Panc1 (cell line): Measurements from ENCODE around the gene PEG3.

Experiments used
- POLR2AphosphoS5 ChIP-seq: IDR thresholded peaks from 2 replicates; pipeline ENCODE4 v1.6.1; 2012; ENCODE audit warnings: mild to moderate bottlenecking, low read depth, low read length, moderate library complexity
- TF ChIP-seq, protein P1 (sequence below): fragments of 450-650 bp; IDR thresholded peaks from 2 replicates; pipeline ENCODE4 v1.5.1; 2017; ENCODE audit warnings: mild to moderate bottlenecking

DNA sequence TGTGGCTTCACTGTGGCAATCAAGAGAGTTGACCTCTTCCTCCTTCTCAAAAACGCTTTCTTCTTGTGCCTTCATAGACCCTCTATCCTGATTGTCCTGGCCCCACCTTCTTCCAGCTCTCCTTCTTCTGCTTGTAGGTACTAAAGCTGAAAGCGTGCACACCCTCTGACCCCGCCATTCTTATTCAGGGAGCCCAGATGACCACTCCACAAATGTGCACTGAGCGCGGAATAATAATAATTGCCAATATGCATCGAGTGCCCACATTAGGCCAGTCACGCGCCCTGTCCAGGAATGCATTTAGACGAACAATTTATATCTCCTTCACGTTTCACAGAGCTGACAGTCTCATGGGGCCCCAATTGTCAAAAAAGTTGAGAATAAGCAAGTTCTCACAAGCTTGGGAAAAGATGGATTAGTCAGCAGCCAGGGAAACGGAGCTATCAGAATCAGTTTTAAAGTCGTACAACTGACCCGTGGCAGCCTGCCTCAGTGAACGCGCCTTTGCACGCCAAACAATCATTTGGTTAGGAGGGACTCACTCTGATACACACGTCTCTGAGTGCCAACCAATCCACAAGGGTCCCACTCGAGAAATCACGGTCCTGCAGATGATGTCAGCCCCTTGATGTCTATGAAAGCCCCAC is 36.7 kb upstream of the PEG3 start:
- TF ChIP-seq, protein P1, sequence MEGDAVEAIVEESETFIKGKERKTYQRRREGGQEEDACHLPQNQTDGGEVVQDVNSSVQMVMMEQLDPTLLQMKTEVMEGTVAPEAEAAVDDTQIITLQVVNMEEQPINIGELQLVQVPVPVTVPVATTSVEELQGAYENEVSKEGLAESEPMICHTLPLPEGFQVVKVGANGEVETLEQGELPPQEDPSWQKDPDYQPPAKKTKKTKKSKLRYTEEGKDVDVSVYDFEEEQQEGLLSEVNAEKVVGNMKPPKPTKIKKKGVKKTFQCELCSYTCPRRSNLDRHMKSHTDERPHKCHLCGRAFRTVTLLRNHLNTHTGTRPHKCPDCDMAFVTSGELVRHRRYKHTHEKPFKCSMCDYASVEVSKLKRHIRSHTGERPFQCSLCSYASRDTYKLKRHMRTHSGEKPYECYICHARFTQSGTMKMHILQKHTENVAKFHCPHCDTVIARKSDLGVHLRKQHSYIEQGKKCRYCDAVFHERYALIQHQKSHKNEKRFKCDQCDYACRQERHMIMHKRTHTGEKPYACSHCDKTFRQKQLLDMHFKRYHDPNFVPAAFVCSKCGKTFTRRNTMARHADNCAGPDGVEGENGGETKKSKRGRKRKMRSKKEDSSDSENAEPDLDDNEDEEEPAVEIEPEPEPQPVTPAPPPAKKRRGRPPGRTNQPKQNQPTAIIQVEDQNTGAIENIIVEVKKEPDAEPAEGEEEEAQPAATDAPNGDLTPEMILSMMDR, result no peak
- no peak for TF ChIP-seq POLR2AphosphoS5
